Mesenchymal stem cell (in vitro differentiated cells and primary cell): ENCODE measurements around the gene ETS1.

Experiments
- DNase-seq: peaks from one replicate; pipeline ENCODE4 v3.0.0-alpha.2; 2013
- H2AFZ ChIP-seq: one replicate; pipeline ENCODE4 v1.6.1; 2013; ENCODE audit warnings: low read depth, mild to moderate bottlenecking, control low read depth, inconsistent platforms, low read length, moderate library complexity
- H2AK5ac ChIP-seq: 2 replicates; pipeline ENCODE4 v1.6.1; 2013; ENCODE audit warnings: low read length, moderate library complexity, mild to moderate bottlenecking, inconsistent platforms; ENCODE audit not compliant: severe bottlenecking
- H2BK120ac ChIP-seq: one replicate; pipeline ENCODE4 v1.6.1; 2013; ENCODE audit warnings: low read depth, mild to moderate bottlenecking, inconsistent platforms, low read length, moderate library complexity
- H2BK12ac ChIP-seq, 2 experiments: one replicate each; pipeline ENCODE4 v1.6.1; 2013; ENCODE audit warnings: inconsistent platforms in 2 of 2, low read length in 2 of 2, mild to moderate bottlenecking in 2 of 2, moderate library complexity in 2 of 2, control low read depth in 1 of 2
- H2BK15ac ChIP-seq: one replicate; pipeline ENCODE4 v1.6.1; 2013; ENCODE audit warnings: mild to moderate bottlenecking, low read depth, inconsistent platforms; ENCODE audit not compliant: poor library complexity, severe bottlenecking
- H2BK5ac ChIP-seq: 2 replicates; pipeline ENCODE4 v1.6.1; 2013; ENCODE audit warnings: low read depth, mild to moderate bottlenecking, low read length, control low read depth, inconsistent platforms; ENCODE audit not compliant: poor library complexity, severe bottlenecking
- H3K14ac ChIP-seq, 2 experiments: one replicate each; pipeline ENCODE4 v1.6.1; 2013; ENCODE audit warnings: inconsistent platforms in 2 of 2, low read length in 2 of 2, control low read depth in 1 of 2, mild to moderate bottlenecking in 1 of 2, moderate library complexity in 1 of 2
- H3K18ac ChIP-seq, 2 experiments: one replicate each; pipeline ENCODE4 v1.6.1; 2013; ENCODE audit warnings: inconsistent platforms in 2 of 2, low read length in 2 of 2, control low read depth in 1 of 2, low read depth in 1 of 2, mild to moderate bottlenecking in 1 of 2
- H3K23ac ChIP-seq, 2 experiments: one replicate each; pipeline ENCODE4 v1.6.1; 2013; ENCODE audit warnings: inconsistent platforms in 2 of 2, low read length in 2 of 2, mild to moderate bottlenecking in 2 of 2, moderate library complexity in 2 of 2, control low read depth in 1 of 2
- H3K27ac ChIP-seq: 2 replicates; pipeline ENCODE4 v1.5.1; 2013; ENCODE audit warnings: mild to moderate bottlenecking, moderate library complexity, low read length, control low read depth, inconsistent platforms; ENCODE audit not compliant: poor library complexity, severe bottlenecking
- H3K27me3 ChIP-seq, 2 experiments: 2 replicates each; pipeline versions ENCODE4 v1.6.1 to v1.7.0; 2013; ENCODE audit warnings: low read length in 2 of 2, mild to moderate bottlenecking in 2 of 2, moderate library complexity in 2 of 2, control low read depth in 1 of 2, inconsistent platforms in 1 of 2; ENCODE audit not compliant: control insufficient read depth in 1 of 2, insufficient read depth in 1 of 2
- H3K36me3 ChIP-seq, 2 experiments: 2 replicates each; pipeline versions ENCODE4 v1.6.1 to v1.7.0; 2013; ENCODE audit warnings: low read length in 2 of 2, control low read depth in 1 of 2, inconsistent platforms in 1 of 2, low read depth in 1 of 2, mild to moderate bottlenecking in 1 of 2; ENCODE audit not compliant: insufficient read depth in 2 of 2, control insufficient read depth in 1 of 2
- H3K4ac ChIP-seq, 2 experiments: one replicate each; pipeline ENCODE4 v1.6.1; 2013; ENCODE audit warnings: inconsistent platforms in 2 of 2, low read length in 2 of 2, mild to moderate bottlenecking in 2 of 2, moderate library complexity in 2 of 2, control low read depth in 1 of 2, low read depth in 1 of 2
- H3K4me1 ChIP-seq: 2 replicates; pipeline ENCODE4 v1.6.1; 2013; ENCODE audit warnings: low read depth, low read length, control low read depth; ENCODE audit not compliant: control insufficient read depth, insufficient read depth
- H3K4me2 ChIP-seq: 2 replicates; pipeline ENCODE4 v1.6.1; 2013; ENCODE audit warnings: low read length, mild to moderate bottlenecking, inconsistent platforms; ENCODE audit not compliant: poor library complexity, severe bottlenecking
- H3K4me3 ChIP-seq, 2 experiments: 2 replicates each; pipeline versions ENCODE4 v1.5.1 to v1.7.0; 2013; ENCODE audit warnings: low read length in 2 of 2, mild to moderate bottlenecking in 2 of 2, control low read depth in 1 of 2, low read depth in 1 of 2; ENCODE audit not compliant: insufficient read depth in 1 of 2
- H3K79me1 ChIP-seq: replicated peaks from 2 replicates; pipeline ENCODE4 v1.6.1; 2013; ENCODE audit warnings: mild to moderate bottlenecking, control low read depth, low read length, inconsistent platforms; ENCODE audit not compliant: poor library complexity, severe bottlenecking
- H3K9ac ChIP-seq: 2 replicates; pipeline ENCODE4 v1.7.0; 2013; ENCODE audit warnings: mild to moderate bottlenecking, low read length, moderate library complexity
- H3K9me3 ChIP-seq: 2 replicates; pipeline ENCODE4 v1.7.0; 2013; ENCODE audit warnings: mild to moderate bottlenecking, low read length; ENCODE audit not compliant: control insufficient read depth
- H4K8ac ChIP-seq: one replicate; pipeline ENCODE4 v1.6.1; 2013; ENCODE audit warnings: inconsistent platforms, mild to moderate bottlenecking, low read length, moderate library complexity
- H4K91ac ChIP-seq: one replicate; pipeline ENCODE4 v1.6.1; 2013; ENCODE audit warnings: mild to moderate bottlenecking, low read length, inconsistent platforms
- WGBS: methylation state at CpG from one replicate; pipeline ENCODE4 v1.1.7; 2013; ENCODE audit warnings: mixed read lengths; 5-methylcytosine and 5-hydroxymethylcytosine counted together

Gene ETS1

GRCh38 chr11:128596250-128596649, 8.9 kb upstream of the ETS1 start:
- Histone ChIP-seq H3K27me3 (peaks cover 0 to 4% of the 10 kb centered on the region in 2 experiments), H2BK15ac (no peak overlapping the region), H2BK5ac (no peak overlapping the region), H3K79me1 (no peaks in the 10 kb centered on the region), H2BK12ac (no peak overlapping the region), H3K23ac (no peak overlapping the region), H4K8ac (no peak overlapping the region), H2AK5ac (no peak overlapping the region), H3K14ac (no peak overlapping the region), H3K4ac (no peak overlapping the region), H3K4me2 (no peak overlapping the region), H2AFZ (no peak overlapping the region), H4K91ac (no peak overlapping the region), H3K27ac (no peak overlapping the region), H3K9me3 (no peaks in the 10 kb centered on the region), H3K4me3 (no peak overlapping the region), H3K4me1 (peaks cover 2% of the 10 kb centered on the region), H3K36me3 (no peaks in the 10 kb centered on the region), H2BK120ac (no peak overlapping the region), H3K9ac (no peak overlapping the region), H3K18ac (no peak overlapping the region)
- 63% methylated on average over 1 of the region's 2 CpGs for WGBS
- DNase-seq = no peak

GRCh38 chr11:128595775-128596174, 8.4 kb upstream of the ETS1 start:
- 72% methylated on average over 3 of the region's 3 CpGs for WGBS
- Histone ChIP-seq H2BK120ac (no peak overlapping the region), H3K9me3 (no peaks in the 10 kb centered on the region), H2AFZ (no peak overlapping the region), H3K4me1 (peaks cover 2% of the 10 kb centered on the region), H3K9ac (no peak overlapping the region), H2BK5ac (no peak overlapping the region), H2AK5ac (no peak overlapping the region), H4K8ac (no peak overlapping the region), H3K27me3 (peaks cover 0 to 4% of the 10 kb centered on the region in 2 experiments), H3K23ac (no peak overlapping the region), H3K4ac (no peak overlapping the region), H3K36me3 (no peaks in the 10 kb centered on the region), H3K4me2 (no peak overlapping the region), H3K27ac (no peak overlapping the region), H2BK15ac (no peak overlapping the region), H3K79me1 (no peaks in the 10 kb centered on the region), H2BK12ac (no peak overlapping the region), H3K14ac (no peak overlapping the region), H3K4me3 (no peak overlapping the region), H3K18ac (no peak overlapping the region), H4K91ac (no peak overlapping the region)
- no peak for DNase-seq

- H3K4me2 ChIP-seq = no peak overlapping the region
- WGBS = no CpG with 5 or more reads among the region's 3 CpGs
These were observed 7.9 kb upstream of the ETS1 start for GRCh38 chr11:128595221-128595620.

GRCh38 chr11:128594226-128594625, 6.9 kb upstream of the ETS1 start:
- Histone ChIP-seq H2AFZ (no peak overlapping the region), H3K4me2 (no peak overlapping the region), H2AK5ac (no peak overlapping the region), H3K4me1 (peaks cover 2% of the 10 kb centered on the region), H3K9me3 (no peaks in the 10 kb centered on the region), H4K8ac (no peak overlapping the region), H3K9ac (no peak overlapping the region), H3K23ac (no peak overlapping the region), H3K14ac (no peak overlapping the region), H2BK5ac (no peak overlapping the region), H3K4me3 (no peak overlapping the region), H2BK12ac (no peak overlapping the region), H3K27ac (no peak overlapping the region), H4K91ac (no peak overlapping the region), H3K18ac (no peak overlapping the region), H2BK15ac (no peak overlapping the region), H3K79me1 (no peaks in the 10 kb centered on the region), H3K4ac (no peak overlapping the region), H2BK120ac (no peak overlapping the region), H3K36me3 (no peaks in the 10 kb centered on the region), H3K27me3 (peaks cover 0 to 7% of the 10 kb centered on the region in 2 experiments)
- 83% methylated on average over 1 of the region's 1 CpG for WGBS
- no peak for DNase-seq

More at GRCh38 chr11:128595221-128595620, 7.9 kb upstream of the ETS1 start:
- no peak overlapping the region for H2BK5ac ChIP-seq
- H3K27me3 ChIP-seq = peaks cover 0 to 7% of the 10 kb centered on the region in 2 experiments
- no peak overlapping the region for H3K9ac ChIP-seq
- H4K91ac ChIP-seq = no peak overlapping the region
- no peak overlapping the region for H4K8ac ChIP-seq
- no peaks in the 10 kb centered on the region for H3K9me3 ChIP-seq
- H3K27ac ChIP-seq = no peak overlapping the region
- peaks cover 2% of the 10 kb centered on the region for H3K4me1 ChIP-seq
- no peak overlapping the region for H3K4ac ChIP-seq
- no peak overlapping the region for H2AFZ ChIP-seq
- peak; percentile 80 for DNase-seq
- H2AK5ac ChIP-seq = no peak overlapping the region
- H3K14ac ChIP-seq = no peak overlapping the region
- no peak overlapping the region for H2BK120ac ChIP-seq
- no peak overlapping the region for H3K23ac ChIP-seq
- H3K4me3 ChIP-seq = no peak overlapping the region
- no peak overlapping the region for H3K18ac ChIP-seq
- no peak overlapping the region for H2BK15ac ChIP-seq
- H2BK12ac ChIP-seq = no peak overlapping the region
- no peaks in the 10 kb centered on the region for H3K36me3 ChIP-seq
- H3K79me1 ChIP-seq = no peaks in the 10 kb centered on the region
